ENCODE measurements around the gene NDUFS3.

GRCh38 chr11:47552056-47552565, 26.8 kb upstream of the NDUFS3 start:
- TF ChIP-seq EZH2 (IDR thresholded peaks at IDR 0.05; ENCODE audit: insufficient read depth, poor library complexity, severe bottlenecking) (no peak), EZH2phosphoT487 (IDR thresholded peaks at IDR 0.05; ENCODE audit: insufficient read depth, low read depth) (no peak)

All from GM23248 (cell line).